Neutrophil (primary cell): Measurements from ENCODE around the gene RASGEF1B.

Experiments used
- H3K27ac ChIP-seq: fragments of 200-600 bp; sonication (generic); 2 replicates; pipeline ENCODE4 v1.5.1; 2016; ENCODE audit warnings: mild to moderate bottlenecking, moderate library complexity
- H3K27me3 ChIP-seq: fragments of 200-600 bp; sonication (generic); 2 replicates; pipeline ENCODE4 v1.6.0; 2016; ENCODE audit warnings: mild to moderate bottlenecking
- H3K36me3 ChIP-seq: fragments of 200-600 bp; sonication (generic); 2 replicates; pipeline ENCODE4 v1.5.1; 2017
- H3K4me1 ChIP-seq, 2 experiments: fragments of 200-600 bp in 1 of 2; sonication (generic) in 1 of 2; 1 replicate in 1 of 2; 2 replicates in 1 of 2; pipeline versions ENCODE4 v1.5.1 to v1.6.1; 2013 to 2016; ENCODE audit warnings: low read depth in 1 of 2, low read length in 1 of 2, mild to moderate bottlenecking in 1 of 2, moderate library complexity in 1 of 2; ENCODE audit not compliant: control insufficient read depth in 1 of 2, insufficient read depth in 1 of 2
- H3K4me3 ChIP-seq, 2 experiments: fragments of 200-600 bp in 1 of 2; sonication (generic) in 1 of 2; 1 replicate in 1 of 2; 2 replicates in 1 of 2; pipeline ENCODE4 v1.5.1; 2013 to 2016; ENCODE audit warnings: low read depth in 1 of 2, low read length in 1 of 2, mild to moderate bottlenecking in 1 of 2, moderate library complexity in 1 of 2
- H3K9me3 ChIP-seq: fragments of 200-600 bp; sonication (generic); 2 replicates; pipeline ENCODE4 v1.5.1; 2016
- CTCF ChIP-seq: fragments of 200-600 bp; sonication (generic); IDR thresholded peaks from 2 replicates; pipeline ENCODE4 v1.5.1; 2016; ENCODE audit warnings: antibody characterized with exemption

RASGEF1B gene

GRCh38 chr4:81397635-81398034, 74.1 kb downstream of the RASGEF1B start:
- Histone ChIP-seq H3K9me3 (no peaks in the 10 kb centered on the region), H3K4me1 (no peaks in the 10 kb centered on the region), H3K27me3 (no peaks in the 10 kb centered on the region), H3K27ac (no peak overlapping the region), H3K36me3 (no peaks in the 10 kb centered on the region), H3K4me3 (no peak overlapping the region)
- no peak for TF ChIP-seq CTCF

GRCh38 chr4:81395239-81395638, 76.5 kb downstream of the RASGEF1B start:
- Histone ChIP-seq H3K27ac (no peak overlapping the region), H3K36me3 (no peaks in the 10 kb centered on the region), H3K4me1 (no peaks in the 10 kb centered on the region), H3K9me3 (no peaks in the 10 kb centered on the region), H3K27me3 (no peaks in the 10 kb centered on the region), H3K4me3 (no peak overlapping the region)
- TF ChIP-seq CTCF: no peak

GRCh38 chr4:81392164-81392563, 79.5 kb downstream of the RASGEF1B start:
- Histone ChIP-seq H3K27ac (no peak overlapping the region), H3K4me3 (no peak overlapping the region), H3K4me1 (no peaks in the 10 kb centered on the region), H3K36me3 (no peaks in the 10 kb centered on the region), H3K27me3 (no peaks in the 10 kb centered on the region), H3K9me3 (no peaks in the 10 kb centered on the region)
- TF ChIP-seq CTCF: no peak

- TF ChIP-seq CTCF: no peak
- H3K36me3 ChIP-seq: no peaks in the 10 kb centered on the region
- no peaks in the 10 kb centered on the region for H3K27me3 ChIP-seq
These were observed 82.0 kb downstream of the RASGEF1B start for GRCh38 chr4:81389720-81390119.

GRCh38 chr4:81380437-81380836, 91.3 kb downstream of the RASGEF1B start:
- no peaks in the 10 kb centered on the region for H3K9me3 ChIP-seq
- H3K36me3 ChIP-seq: no peaks in the 10 kb centered on the region
- H3K27me3 ChIP-seq: no peaks in the 10 kb centered on the region
- TF ChIP-seq CTCF: no peak
- H3K4me3 ChIP-seq: no peak overlapping the region
- no peaks in the 10 kb centered on the region for H3K4me1 ChIP-seq
- H3K27ac ChIP-seq: no peak overlapping the region

More at GRCh38 chr4:81389720-81390119, 82.0 kb downstream of the RASGEF1B start:
- no peak overlapping the region for H3K4me3 ChIP-seq
- no peaks in the 10 kb centered on the region for H3K9me3 ChIP-seq
- H3K4me1 ChIP-seq: no peaks in the 10 kb centered on the region
- no peak overlapping the region for H3K27ac ChIP-seq

GRCh38 chr4:81378386-81378785, 93.3 kb downstream of the RASGEF1B start:
- Histone ChIP-seq H3K27ac (no peak overlapping the region), H3K27me3 (no peaks in the 10 kb centered on the region), H3K4me1 (no peaks in the 10 kb centered on the region), H3K36me3 (no peaks in the 10 kb centered on the region), H3K4me3 (no peak overlapping the region), H3K9me3 (no peaks in the 10 kb centered on the region)
- TF ChIP-seq CTCF: no peak
